SK-N-SH (cell line): ENCODE measurements around the gene GAS6. TPM values are rescaled to one million over a fixed set of nuclear protein-coding genes. Genes with fewer than 3 reads are reported as not detected.

Source experiments
- CTCF ChIA-PET: fragments of 300-600, 350-600 bp; formaldehyde crosslinking; extraction: SDS; loops from one replicate; lab custom pipeline; 2021; lab: Yijun Ruan, JAX
- POLR2A ChIA-PET: fragments of 350-600 bp; sonication (Branson Sonifier 250); formaldehyde crosslinking; extraction: SDS; loops from one replicate; lab custom pipeline; 2020; ENCODE audit warnings: antibody characterized with exemption, inconsistent platforms; lab: Yijun Ruan, JAX
- DNase-seq: peaks from one replicate; pipeline ENCODE4 v3.0.0; 2012
- H2AFZ ChIP-seq: fragments of 200-600 bp; sonication (generic); 2 replicates; pipeline ENCODE4 v1.8.1; 2016; ENCODE audit warnings: antibody characterized with exemption, mild to moderate bottlenecking, low read depth
- H3F3A ChIP-seq: fragments of 200-600 bp; sonication (generic); replicated peaks from 2 replicates; pipeline ENCODE3; 2016; ENCODE audit warnings: antibody characterized with exemption, mild to moderate bottlenecking; ENCODE audit not compliant: insufficient read depth
- H3K27ac ChIP-seq, 2 experiments: fragments of 200-500 bp in 1 of 2; fragments of 200-600 bp in 1 of 2; sonication (Bioruptor generic) in 1 of 2; sonication (generic), shearing (Covaris generic) in 1 of 2; 2 replicates each; pipeline versions ENCODE4 v1.5.1 to v1.6.1; 2014 to 2016; ENCODE audit warnings: low read depth in 2 of 2, inconsistent platforms in 1 of 2, low read length in 1 of 2, mild to moderate bottlenecking in 1 of 2, mixed read lengths in 1 of 2
- H3K27me3 ChIP-seq: fragments of 200-600 bp; sonication (generic), shearing (Covaris generic); 2 replicates; pipeline ENCODE4 v1.6.1; 2016; ENCODE audit warnings: mixed run types; ENCODE audit not compliant: insufficient read depth
- H3K36me3 ChIP-seq, 2 experiments: fragments of 200-500 bp in 1 of 2; fragments of 200-600 bp in 1 of 2; sonication (Bioruptor generic) in 1 of 2; sonication (generic) in 1 of 2; replicated peaks in 1 of 2; 2 replicates each; pipeline versions ENCODE3 to v1.5.1; 2014 to 2016; ENCODE audit warnings: low read length in 1 of 2, mild to moderate bottlenecking in 1 of 2; ENCODE audit not compliant: insufficient read depth in 2 of 2, control insufficient read depth in 1 of 2
- H3K4me1 ChIP-seq, 2 experiments: fragments of 200-500 bp in 1 of 2; fragments of 200-600 bp in 1 of 2; sonication (Bioruptor generic) in 1 of 2; sonication (generic), shearing (Covaris generic) in 1 of 2; 2 replicates each; pipeline versions ENCODE4 v1.5.1 to v1.6.1; 2014 to 2016; ENCODE audit warnings: low read depth in 1 of 2, low read length in 1 of 2, mixed run types in 1 of 2; ENCODE audit not compliant: insufficient read depth in 2 of 2, control insufficient read depth in 1 of 2
- H3K4me2 ChIP-seq: fragments of 200-600 bp; sonication (generic), shearing (Covaris generic); 2 replicates; pipeline ENCODE4 v1.6.1; 2017; ENCODE audit warnings: mixed run types
- H3K4me3 ChIP-seq, 2 experiments: fragments of 200-500 bp in 1 of 2; fragments of 200-600 bp in 1 of 2; sonication (Bioruptor generic) in 1 of 2; sonication (generic), shearing (Covaris generic) in 1 of 2; 2 replicates each; pipeline versions ENCODE4 v1.5.1 to v1.8.1; 2014 to 2016; ENCODE audit warnings: low read depth in 2 of 2, inconsistent platforms in 1 of 2, low read length in 1 of 2, mild to moderate bottlenecking in 1 of 2, mixed read lengths in 1 of 2, moderate library complexity in 1 of 2
- H3K79me2 ChIP-seq: fragments of 200-600 bp; sonication (generic); 2 replicates; pipeline ENCODE4 v1.8.1; 2017; ENCODE audit warnings: mild to moderate bottlenecking; ENCODE audit not compliant: insufficient read depth
- H3K9ac ChIP-seq: fragments of 200-600 bp; sonication (generic); 2 replicates; pipeline ENCODE4 v1.6.1; 2017; ENCODE audit warnings: mixed run types
- H3K9me2 ChIP-seq: fragments of 200-600 bp; sonication (generic); 2 replicates; pipeline ENCODE4 v1.6.1; 2017; ENCODE audit warnings: mixed run types
- H3K9me3 ChIP-seq: fragments of 200-600 bp; sonication (generic); 2 replicates; pipeline ENCODE4 v1.6.1; 2017; ENCODE audit warnings: mixed run types, mild to moderate bottlenecking, moderate library complexity
- H4K20me1 ChIP-seq: fragments of 200-600 bp; sonication (generic); 2 replicates; pipeline ENCODE4 v1.6.1; 2017; ENCODE audit warnings: mild to moderate bottlenecking, mixed run types; ENCODE audit not compliant: insufficient read depth
- CHD2 ChIP-seq: fragments of 150-350 bp; IDR thresholded peaks from 2 replicates; pipeline ENCODE4 v1.6.1; 2018; ENCODE audit warnings: low read length; ENCODE audit not compliant: partially characterized antibody
- EZH2phosphoT487 ChIP-seq: fragments of 200-600 bp; sonication (generic); IDR thresholded peaks from 2 replicates; pipeline ENCODE4 v1.6.1; 2017; ENCODE audit warnings: low read depth, mixed run types, mild to moderate bottlenecking, antibody characterized with exemption, moderate library complexity, borderline replicate concordance
- FOSL2 ChIP-seq: IDR thresholded peaks from 2 replicates; pipeline ENCODE4 v1.4.0; 2012; ENCODE audit warnings: low read depth, mild to moderate bottlenecking, moderate library complexity, borderline replicate concordance
- FOXM1 ChIP-seq: IDR thresholded peaks from 2 replicates; pipeline ENCODE4 v1.4.0; 2012; ENCODE audit warnings: low read depth, mild to moderate bottlenecking
- MAX ChIP-seq: IDR thresholded peaks from 2 replicates; pipeline ENCODE4 v1.4.0; 2012; ENCODE audit warnings: low read depth
- POLR2AphosphoS5 ChIP-seq: IDR thresholded peaks from 2 replicates; pipeline ENCODE4 v1.6.1; 2012; ENCODE audit warnings: low read depth, low read length
- RFX5 ChIP-seq: IDR thresholded peaks from 2 replicates; pipeline ENCODE4 v1.6.1; 2012; ENCODE audit warnings: mild to moderate bottlenecking, improper control_type of control experiment, low read length
- SIN3A ChIP-seq: IDR thresholded peaks from 2 replicates; pipeline ENCODE4 v1.6.1; 2012; ENCODE audit warnings: low read depth, mild to moderate bottlenecking, low read length, moderate library complexity, borderline replicate concordance
- SMC3 ChIP-seq: IDR thresholded peaks from 2 replicates; pipeline ENCODE4 v1.6.1; 2012; ENCODE audit warnings: low read depth, low read length, improper control_type of control experiment
- TEAD4 ChIP-seq: IDR thresholded peaks from 2 replicates; pipeline ENCODE4 v1.4.0; 2012; ENCODE audit warnings: mild to moderate bottlenecking, borderline replicate concordance; ENCODE audit not compliant: insufficient read depth
- USF1 ChIP-seq: IDR thresholded peaks from 2 replicates; pipeline ENCODE4 v1.4.0; 2012; ENCODE audit warnings: low read depth, borderline replicate concordance
- YY1 ChIP-seq: IDR thresholded peaks from 2 replicates; pipeline ENCODE4 v1.4.0; 2012; ENCODE audit warnings: low read depth, mild to moderate bottlenecking
- WGBS: methylation state at CpG from one replicate; pipeline ENCODE4 v1.1.6; 2017; ENCODE audit warnings: low lambda C conversion rate; 5-methylcytosine and 5-hydroxymethylcytosine counted together
- polyA plus RNA-seq, 3 experiments: library from polyadenylated mRNA; depleted of rRNA; stranded (reverse); fragments of >200 nt; gene quantifications; 2 replicates each; pipeline ENCODE4 v1.2.3, GENCODE V29; 2012
- TF ChIP-seq, protein P1 (sequence below): fragments of 150-350 bp; IDR thresholded peaks from 2 replicates; pipeline ENCODE4 v1.6.1; 2017; ENCODE audit warnings: antibody characterized with exemption, low read length, low read depth, borderline replicate concordance
- TF ChIP-seq, protein P2 (sequence below): fragments of 200-600 bp; sonication (generic); IDR thresholded peaks from 2 replicates; pipeline ENCODE4 v1.6.1; 2017; ENCODE audit warnings: antibody characterized with exemption, mild to moderate bottlenecking, moderate library complexity

The GAS6 gene
- polyA plus RNA-seq, 1 of the 3 experiments (the other 2 are of a cell fraction), result 380 TPM

DNA sequence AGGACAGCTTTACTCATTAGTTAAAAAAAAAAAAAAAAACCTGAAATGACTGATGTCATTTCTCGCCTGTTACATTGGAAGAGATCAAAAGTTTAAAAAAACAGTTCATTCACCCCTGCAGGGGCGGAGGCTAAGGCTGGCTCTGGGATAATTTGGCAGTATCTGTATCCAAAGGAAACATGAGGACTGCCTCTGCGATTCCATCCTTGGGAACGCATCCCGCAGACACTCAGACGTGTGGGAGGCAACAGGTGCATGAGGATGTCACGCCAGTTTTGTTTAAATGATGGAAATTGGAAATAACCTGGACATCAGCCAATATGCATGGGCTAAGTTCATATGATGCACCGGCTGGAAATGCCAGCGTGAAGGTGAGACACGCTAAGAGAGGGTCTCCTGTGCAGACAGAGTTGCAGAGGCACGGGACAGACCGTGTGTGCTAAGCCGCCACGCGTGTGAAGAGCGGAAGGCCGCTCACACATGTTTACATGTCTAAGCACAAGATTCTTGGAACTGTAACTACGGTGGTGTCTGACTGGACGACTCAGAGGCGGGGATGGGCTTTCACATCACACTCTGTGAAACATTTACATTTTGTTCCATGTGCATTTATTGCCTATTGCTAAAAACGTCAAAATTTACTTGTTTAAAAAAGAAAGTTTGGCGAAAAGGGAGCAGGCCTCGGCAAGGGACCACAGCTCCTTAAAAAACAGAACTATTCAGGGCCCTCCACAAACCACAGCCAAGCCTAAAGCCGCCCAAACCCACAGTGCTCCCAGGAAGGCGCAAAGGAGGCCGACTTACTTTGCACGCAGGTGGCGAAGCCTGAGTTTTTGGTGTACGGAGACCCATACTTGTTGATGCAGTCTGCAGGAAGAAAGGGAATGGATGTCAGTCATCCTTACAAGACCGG, 17.9 kb downstream of the GAS6 start:
- H3K9ac ChIP-seq, result no peak overlapping the region
- H4K20me1 ChIP-seq, result peaks cover 14% of the 10 kb centered on the region; the same call in 1 of the 2 replicates
- POLR2A ChIA-PET, result no interaction called here
- DNase-seq, result no peak
- no peaks in the 10 kb centered on the region for H3K27me3 ChIP-seq
- CTCF ChIA-PET, result interaction anchor here (1.1 kb wide), 1 partner anchor 380 kb away, joined by 3 read pairs; no protein-coding TSS in a partner anchor
- H3K4me2 ChIP-seq, result no peak overlapping the region
- H3K9me3 ChIP-seq, result no peaks in the 10 kb centered on the region
- H3K9me2 ChIP-seq, result no peaks in the 10 kb centered on the region
- no peak overlapping the region for H2AFZ ChIP-seq
- H3K36me3 ChIP-seq, result peaks cover 31 to 43% of the 10 kb centered on the region in 2 experiments
- H3K27ac ChIP-seq, result no peak overlapping the region
- no peak for TF ChIP-seq FOXM1
- TF ChIP-seq TEAD4, result no peak
- no peak for TF ChIP-seq FOSL2
- TF ChIP-seq SIN3A, result no peak
- no peak for TF ChIP-seq USF1
- TF ChIP-seq RFX5, result no peak
- TF ChIP-seq CHD2, result no peak
- no peak for TF ChIP-seq EZH2phosphoT487
- H3K4me1 ChIP-seq, result peaks cover 6 to 9% of the 10 kb centered on the region in 2 experiments; a peak in 2 of 4 replicates
- H3F3A ChIP-seq, result peaks cover 23% of the 10 kb centered on the region
- WGBS, result 96% methylated on average over 30 of the region's 30 CpGs
- H3K4me3 ChIP-seq, result no peak overlapping the region
- peaks cover 94% of the 10 kb centered on the region for H3K79me2 ChIP-seq

- Histone ChIP-seq H3K4me1 (peaks cover 15 to 18% of the 10 kb centered on the region in 2 experiments; a peak in 3 of 4 replicates), H2AFZ (no peak overlapping the region), H3K36me3 (peaks cover 25 to 51% of the 10 kb centered on the region in 2 experiments), H3K27ac (no peak overlapping the region; a peak in 1 of 4 replicates), H3K4me3 (no peak overlapping the region), H3K79me2 (peaks cover 94% of the 10 kb centered on the region), H3K4me2 (no peak overlapping the region), H3K9me3 (no peaks in the 10 kb centered on the region), H3K9me2 (no peaks in the 10 kb centered on the region), H4K20me1 (peaks cover 9% of the 10 kb centered on the region; the same call in 1 of the 2 replicates), H3F3A (peaks cover 23% of the 10 kb centered on the region), H3K27me3 (no peaks in the 10 kb centered on the region), H3K9ac (no peak overlapping the region)
- ChIA-PET POLR2A (no interaction called here), CTCF (no interaction called here)
- 95% methylated on average over 13 of the region's 13 CpGs for WGBS
- TF ChIP-seq EZH2phosphoT487 (no peak), YY1 (no peak), USF1 (no peak), POLR2AphosphoS5 (no peak), SMC3 (no peak), MAX (no peak)
- TF ChIP-seq, protein P1, sequence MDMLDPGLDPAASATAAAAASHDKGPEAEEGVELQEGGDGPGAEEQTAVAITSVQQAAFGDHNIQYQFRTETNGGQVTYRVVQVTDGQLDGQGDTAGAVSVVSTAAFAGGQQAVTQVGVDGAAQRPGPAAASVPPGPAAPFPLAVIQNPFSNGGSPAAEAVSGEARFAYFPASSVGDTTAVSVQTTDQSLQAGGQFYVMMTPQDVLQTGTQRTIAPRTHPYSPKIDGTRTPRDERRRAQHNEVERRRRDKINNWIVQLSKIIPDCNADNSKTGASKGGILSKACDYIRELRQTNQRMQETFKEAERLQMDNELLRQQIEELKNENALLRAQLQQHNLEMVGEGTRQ, result no peak
- TF ChIP-seq, protein P2, sequence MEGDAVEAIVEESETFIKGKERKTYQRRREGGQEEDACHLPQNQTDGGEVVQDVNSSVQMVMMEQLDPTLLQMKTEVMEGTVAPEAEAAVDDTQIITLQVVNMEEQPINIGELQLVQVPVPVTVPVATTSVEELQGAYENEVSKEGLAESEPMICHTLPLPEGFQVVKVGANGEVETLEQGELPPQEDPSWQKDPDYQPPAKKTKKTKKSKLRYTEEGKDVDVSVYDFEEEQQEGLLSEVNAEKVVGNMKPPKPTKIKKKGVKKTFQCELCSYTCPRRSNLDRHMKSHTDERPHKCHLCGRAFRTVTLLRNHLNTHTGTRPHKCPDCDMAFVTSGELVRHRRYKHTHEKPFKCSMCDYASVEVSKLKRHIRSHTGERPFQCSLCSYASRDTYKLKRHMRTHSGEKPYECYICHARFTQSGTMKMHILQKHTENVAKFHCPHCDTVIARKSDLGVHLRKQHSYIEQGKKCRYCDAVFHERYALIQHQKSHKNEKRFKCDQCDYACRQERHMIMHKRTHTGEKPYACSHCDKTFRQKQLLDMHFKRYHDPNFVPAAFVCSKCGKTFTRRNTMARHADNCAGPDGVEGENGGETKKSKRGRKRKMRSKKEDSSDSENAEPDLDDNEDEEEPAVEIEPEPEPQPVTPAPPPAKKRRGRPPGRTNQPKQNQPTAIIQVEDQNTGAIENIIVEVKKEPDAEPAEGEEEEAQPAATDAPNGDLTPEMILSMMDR, result no peak
- no peak for DNase-seq
Measured at GRCh38 chr13:113845055-113845454, 18.8 kb downstream of the GAS6 start.
